ENCODE data around the gene TGFBR1. TPM values are rescaled to one million over a fixed set of nuclear protein-coding genes. Genes with fewer than 3 reads are reported as not detected.

TGFBR1 gene
- total and polyA plus RNA-seq, 2 donors (not counting 3 experiments of a cell fraction or from before 2014, with no cell fraction given), result 5.8 to 18.6 TPM

- DNase-seq (ENCODE audit: low read depth, low spot score), result peak; percentile 12
- H3K9ac ChIP-seq (replicated peaks; ENCODE audit: extremely low read depth, insufficient read depth, low read length), result no peak overlapping the region
- H3K27ac ChIP-seq (ENCODE audit: insufficient read depth, low read depth, low read length), result no peak overlapping the region
- H3K9me3 ChIP-seq (replicated peaks; ENCODE audit: control insufficient read depth, insufficient read depth, low read length), result no peaks in the 10 kb centered on the region
- H3K4me3 ChIP-seq (replicated peaks in 1 of 3; ENCODE audit: insufficient read depth in 1 of 3, low read depth in 1 of 3, low read length in 3 of 3), result no peak overlapping the region
- intact Hi-C loops (cut with micrococcal nuclease), result no loop called here
- H4K20me1 ChIP-seq (replicated peaks; ENCODE audit: control insufficient read depth, extremely low read depth, insufficient read depth, low read length), result no peaks in the 10 kb centered on the region
- no peak overlapping the region for H2AFZ ChIP-seq (ENCODE audit: low read depth, low read length)
- H3K4me2 ChIP-seq (ENCODE audit: insufficient read depth, low read length), result no peak overlapping the region
- dilution Hi-C loops (cut with MboI; ENCODE audit: extremely low pct_ligation_motif_present, low sequenced_read_pairs), result no loop called here
- no peak for FAIRE-seq
- ChIA-PET CTCF (no interaction called here), POLR2A (no interaction called here)
- no peak for TF ChIP-seq FOS (IDR thresholded peaks at IDR 0.05; ENCODE audit: borderline replicate concordance, insufficient read depth, low read length)
- TF ChIP-seq POLR2A (IDR thresholded peaks at IDR 0.05; ENCODE audit: low read depth, low read length), result no peak
- no peak for TF ChIP-seq GATA2 (IDR thresholded peaks at IDR 0.05; ENCODE audit: insufficient read depth, insufficient read length, low read depth, low read length)
- no peak for TF ChIP-seq MAX (IDR thresholded peaks at IDR 0.05; ENCODE audit: insufficient read depth, insufficient read length)
- TF ChIP-seq JUN (IDR thresholded peaks at IDR 0.05; ENCODE audit: borderline replicate concordance, insufficient read depth, insufficient read length, low read depth), result no peak
- TF ChIP-seq MYC (IDR thresholded peaks at IDR 0.05; ENCODE audit: low read depth, low read length), result no peak
- TF ChIP-seq EZH2 (IDR thresholded peaks at IDR 0.05; ENCODE audit: borderline replicate concordance, low read depth, low read length, severe bottlenecking), result no peak
- TF ChIP-seq, protein P1, sequence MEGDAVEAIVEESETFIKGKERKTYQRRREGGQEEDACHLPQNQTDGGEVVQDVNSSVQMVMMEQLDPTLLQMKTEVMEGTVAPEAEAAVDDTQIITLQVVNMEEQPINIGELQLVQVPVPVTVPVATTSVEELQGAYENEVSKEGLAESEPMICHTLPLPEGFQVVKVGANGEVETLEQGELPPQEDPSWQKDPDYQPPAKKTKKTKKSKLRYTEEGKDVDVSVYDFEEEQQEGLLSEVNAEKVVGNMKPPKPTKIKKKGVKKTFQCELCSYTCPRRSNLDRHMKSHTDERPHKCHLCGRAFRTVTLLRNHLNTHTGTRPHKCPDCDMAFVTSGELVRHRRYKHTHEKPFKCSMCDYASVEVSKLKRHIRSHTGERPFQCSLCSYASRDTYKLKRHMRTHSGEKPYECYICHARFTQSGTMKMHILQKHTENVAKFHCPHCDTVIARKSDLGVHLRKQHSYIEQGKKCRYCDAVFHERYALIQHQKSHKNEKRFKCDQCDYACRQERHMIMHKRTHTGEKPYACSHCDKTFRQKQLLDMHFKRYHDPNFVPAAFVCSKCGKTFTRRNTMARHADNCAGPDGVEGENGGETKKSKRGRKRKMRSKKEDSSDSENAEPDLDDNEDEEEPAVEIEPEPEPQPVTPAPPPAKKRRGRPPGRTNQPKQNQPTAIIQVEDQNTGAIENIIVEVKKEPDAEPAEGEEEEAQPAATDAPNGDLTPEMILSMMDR (IDR thresholded peaks at IDR 0.05; ENCODE audit: extremely low read depth in 1 of 2, insufficient read depth in 1 of 2, low read depth in 1 of 2, low read length in 2 of 2), result no peak
- no peak for TF ChIP-seq POLR2AphosphoS5 (IDR thresholded peaks at IDR 0.05; ENCODE audit: insufficient read depth, low read depth, low read length)
- BruUV-seq (replicated peaks), result no TSS peak
- H3K79me2 ChIP-seq (ENCODE audit: control insufficient read depth, insufficient read depth, low read length), result no peaks in the 10 kb centered on the region
- H3K27me3 ChIP-seq (ENCODE audit: control insufficient read depth in 2 of 2, insufficient read depth in 2 of 2, low read length in 2 of 2), result no peaks in the 10 kb centered on the region
- no peaks in the 10 kb centered on the region for H3K36me3 ChIP-seq (ENCODE audit: control insufficient read depth in 2 of 2, extremely low read depth in 1 of 2, insufficient read depth in 2 of 2, low read length in 2 of 2)
- H3K4me1 ChIP-seq (ENCODE audit: control insufficient read depth, extremely low read depth, insufficient read depth, low read length), result no peaks in the 10 kb centered on the region
- no peaks in the 10 kb centered on the region for H3K9me1 ChIP-seq (replicated peaks; ENCODE audit: control insufficient read depth, extremely low read depth, insufficient read depth, low read length)
Measured at GRCh38 chr9:99069075-99069474, 35.8 kb upstream of the TGFBR1 start.
